CD4-positive, alpha-beta T cell treated with Interleukin-12 subunit alpha and Interleukin-12 subunit beta, for 1 hour (primary cell): Measurements from ENCODE around the gene GZMA.

Experiments used
- DNase-seq: peaks from one replicate; pipeline ENCODE4 v3.0.0-alpha.2; 2020

The GZMA gene

GRCh38 chr5:55113327-55113726, 10.9 kb downstream of the GZMA start:
- DNase-seq: no peak

DNA sequence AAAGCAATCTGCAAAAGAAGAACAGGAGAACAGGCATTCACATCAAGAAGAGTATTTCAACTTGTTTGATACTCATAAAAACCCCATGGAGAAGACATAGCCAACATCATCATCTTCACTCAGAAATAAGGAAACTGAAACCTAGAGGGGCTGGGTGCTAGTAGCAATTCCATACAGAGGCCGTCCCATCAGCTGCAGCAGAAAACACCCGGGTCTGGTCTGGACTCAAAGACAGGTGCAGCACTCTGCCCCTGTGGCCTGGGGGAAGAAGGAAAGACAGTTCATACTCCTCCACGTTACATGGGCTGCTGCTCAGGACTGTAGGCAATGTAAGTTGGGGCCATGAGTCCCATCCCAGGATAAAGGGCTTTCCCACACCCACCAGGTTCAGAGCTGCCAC, 11.6 kb downstream of the GZMA start:
- no peak for DNase-seq

DNA sequence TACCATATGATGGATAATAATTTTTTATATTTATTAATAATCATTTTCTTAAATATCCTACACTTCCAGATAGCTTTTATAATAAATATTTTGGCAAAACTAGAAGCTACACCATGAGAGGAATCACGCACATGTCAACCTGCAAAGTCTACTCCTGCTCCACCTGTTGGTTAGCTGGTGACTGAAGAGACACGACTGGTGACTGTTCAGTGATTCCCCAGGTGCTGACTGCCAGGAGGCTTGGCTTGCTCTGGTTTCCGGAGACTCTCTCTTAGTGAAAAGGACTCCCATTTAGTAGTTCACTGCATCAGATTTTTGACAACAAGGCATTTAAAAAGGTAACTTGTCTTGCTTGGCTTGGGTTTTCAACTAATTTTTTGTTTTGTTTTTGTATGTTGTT, 20.9 kb downstream of the GZMA start:
- no peak for DNase-seq

DNA sequence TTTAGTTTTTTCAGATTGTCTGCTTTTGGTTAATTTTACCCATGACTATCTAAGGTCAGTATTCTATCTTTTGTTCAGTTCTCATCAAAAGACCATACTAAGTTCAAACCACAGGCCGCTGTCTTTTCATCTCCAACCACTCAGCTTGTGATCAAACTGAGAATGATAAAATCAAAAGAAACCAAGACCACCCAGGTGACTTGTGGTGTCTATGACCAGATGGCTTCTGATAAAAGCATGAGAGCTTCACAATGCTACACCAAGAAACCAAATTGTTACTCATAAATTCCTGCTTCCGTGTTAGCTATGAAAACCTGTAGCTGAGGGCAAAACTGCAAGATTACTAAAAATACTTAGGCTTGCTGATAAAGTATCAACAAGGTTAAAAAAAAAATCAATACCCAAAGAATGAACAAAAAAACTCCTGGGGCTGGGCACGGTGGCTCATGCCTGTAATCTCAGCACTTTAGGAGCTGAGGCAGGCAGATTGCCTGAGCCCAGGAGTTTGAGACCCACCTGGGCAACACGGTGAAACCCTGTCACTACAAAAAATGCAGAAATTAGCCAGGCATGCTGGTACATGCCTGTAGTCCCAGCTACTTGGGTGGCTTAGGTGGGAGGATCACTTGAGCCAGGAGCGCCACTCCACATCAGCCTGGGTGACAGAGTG, 31.7 kb downstream of the GZMA start:
- peak; percentile 5 for DNase-seq

DNA sequence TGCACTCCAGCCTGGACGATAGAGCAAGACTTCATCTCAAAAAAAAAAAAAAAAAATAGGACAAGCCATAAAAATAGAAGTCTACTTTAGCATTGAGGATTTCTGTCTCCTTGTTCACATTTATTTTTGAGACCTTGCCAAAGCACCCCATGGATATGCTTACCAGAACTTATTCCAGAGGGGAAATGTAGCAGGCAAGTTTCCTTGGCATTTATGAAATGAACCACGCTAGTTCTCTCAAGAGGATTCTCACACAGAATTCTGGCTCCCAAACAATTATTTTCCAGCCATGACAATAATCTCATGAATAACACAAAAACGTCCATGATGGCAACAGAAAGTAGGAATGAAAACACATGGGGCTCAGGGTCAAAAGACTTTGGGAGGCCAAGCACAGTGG, 34.1 kb downstream of the GZMA start:
- DNase-seq: no peak

DNA sequence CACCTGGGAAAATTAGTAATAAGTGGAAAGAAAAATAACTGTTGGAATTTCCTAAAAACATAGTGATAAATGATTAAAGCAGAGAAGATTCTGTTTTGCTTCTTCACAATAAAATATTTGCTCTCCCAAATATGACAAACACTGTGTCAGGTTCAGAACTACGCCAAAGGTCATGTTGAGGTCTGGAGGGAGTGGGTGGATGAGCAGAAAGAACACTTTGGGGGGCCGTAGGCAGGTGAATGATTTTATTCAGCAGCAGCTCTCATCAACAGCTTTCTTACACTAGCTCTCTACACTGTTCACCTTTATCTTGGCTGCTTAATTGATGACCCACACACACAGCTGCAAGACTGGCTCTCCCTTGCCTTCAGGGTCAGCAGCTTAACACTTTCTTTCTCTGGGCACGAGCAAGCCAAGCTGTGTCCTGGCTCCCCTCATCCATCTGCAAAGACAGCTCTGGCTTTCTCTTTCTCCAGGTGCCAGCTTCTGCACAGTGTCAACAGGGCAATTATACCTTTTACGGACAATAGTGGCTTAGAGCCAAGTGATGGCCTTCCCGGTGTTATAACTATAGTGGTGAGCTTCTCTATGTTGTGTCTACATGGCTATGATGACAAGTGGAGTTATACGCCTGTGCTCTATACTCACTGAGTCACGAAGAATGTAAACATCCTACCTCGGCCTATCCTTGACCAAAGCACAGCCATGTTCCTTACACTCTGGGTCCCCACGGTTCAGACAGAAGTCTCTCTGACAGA, 38.6 kb downstream of the GZMA start:
- DNase-seq: no peak

- DNase-seq: peak; percentile 6
These were observed 39.7 kb downstream of the GZMA start for GRCh38 chr5:55141945-55142690.

DNA sequence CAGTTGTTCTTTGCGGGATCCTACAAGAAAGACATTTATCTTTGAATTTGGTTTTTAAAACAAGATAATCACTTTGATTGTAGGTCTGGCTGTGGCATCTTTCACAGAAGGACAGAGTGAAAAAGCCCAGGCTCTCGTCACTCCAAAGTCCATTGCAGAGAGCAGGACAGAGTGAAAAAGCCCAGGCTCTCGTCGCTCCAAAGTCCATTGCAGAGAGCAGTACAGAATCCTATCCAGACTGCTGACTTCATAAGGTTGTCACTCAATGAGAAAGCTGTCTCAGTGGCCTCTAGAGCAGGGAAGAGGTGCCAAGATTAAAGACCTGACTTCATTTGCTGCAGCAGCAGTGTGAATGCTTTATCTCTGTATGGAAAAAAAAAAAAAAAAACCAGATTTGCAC, 41.2 kb downstream of the GZMA start:
- DNase-seq: no peak

- DNase-seq: no peak
These were observed 43.6 kb downstream of the GZMA start for GRCh38 chr5:55146080-55146479.

GRCh38 chr5:55146543-55147151, 44.2 kb downstream of the GZMA start:
- peak; percentile 88 for DNase-seq

GRCh38 chr5:55149308-55149795, 46.9 kb downstream of the GZMA start:
- no peak for DNase-seq

DNA sequence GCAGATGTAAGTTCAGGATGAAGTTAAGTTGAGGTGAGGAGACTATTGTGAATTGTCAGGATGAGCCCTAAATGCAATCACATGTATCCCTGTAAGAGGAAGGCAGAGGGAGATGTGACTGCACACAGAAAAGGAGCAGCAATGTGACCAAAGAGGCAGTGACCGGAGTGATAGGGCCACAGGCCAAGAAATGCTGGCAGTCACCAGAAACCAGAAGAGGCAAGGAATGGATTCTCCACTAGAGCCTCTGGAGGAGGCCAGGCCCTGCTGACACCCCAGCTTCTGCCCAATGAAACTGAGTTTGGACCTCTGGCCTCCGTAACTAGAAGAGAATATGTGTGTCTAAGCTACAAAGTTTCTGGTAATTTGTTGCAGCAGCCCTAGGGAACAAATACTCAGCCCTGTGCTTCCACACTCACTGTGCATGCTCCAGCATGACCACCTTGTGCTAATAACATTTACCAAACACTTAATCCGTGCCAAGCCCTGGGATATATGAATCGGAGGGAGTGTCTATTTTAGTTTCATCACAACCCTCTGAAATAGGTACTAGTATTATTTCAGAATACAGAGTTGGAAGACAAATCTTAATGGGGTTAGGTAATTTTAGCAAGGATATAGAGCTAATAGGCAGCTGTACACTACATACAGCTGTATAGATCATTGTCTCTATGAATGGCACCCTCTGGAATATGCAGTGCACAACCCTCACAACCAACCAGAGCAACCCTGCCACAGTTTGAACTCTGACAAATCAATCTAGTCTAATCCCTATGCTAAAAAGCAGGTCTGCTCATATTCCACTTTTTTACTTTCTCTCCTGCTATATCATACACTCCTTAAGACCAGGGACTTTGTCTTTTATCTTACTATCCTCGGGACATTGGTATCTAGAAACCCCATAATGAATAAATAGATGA, 49.7 kb downstream of the GZMA start:
- DNase-seq: no peak

- DNase-seq: no peak
These were observed 52.4 kb downstream of the GZMA start for GRCh38 chr5:55154873-55155272.
